HG03159 (cell line): ENCODE data around the gene MYOG.

Experiments
- ATAC-seq: cut with Tn5 transposase; IDR thresholded peaks from one replicate; pipeline ENCODE4 v1.9.1; 2021; ENCODE audit warnings: mild to moderate bottlenecking, moderate library complexity; ENCODE audit not compliant: unreplicated experiment

The MYOG gene

DNA sequence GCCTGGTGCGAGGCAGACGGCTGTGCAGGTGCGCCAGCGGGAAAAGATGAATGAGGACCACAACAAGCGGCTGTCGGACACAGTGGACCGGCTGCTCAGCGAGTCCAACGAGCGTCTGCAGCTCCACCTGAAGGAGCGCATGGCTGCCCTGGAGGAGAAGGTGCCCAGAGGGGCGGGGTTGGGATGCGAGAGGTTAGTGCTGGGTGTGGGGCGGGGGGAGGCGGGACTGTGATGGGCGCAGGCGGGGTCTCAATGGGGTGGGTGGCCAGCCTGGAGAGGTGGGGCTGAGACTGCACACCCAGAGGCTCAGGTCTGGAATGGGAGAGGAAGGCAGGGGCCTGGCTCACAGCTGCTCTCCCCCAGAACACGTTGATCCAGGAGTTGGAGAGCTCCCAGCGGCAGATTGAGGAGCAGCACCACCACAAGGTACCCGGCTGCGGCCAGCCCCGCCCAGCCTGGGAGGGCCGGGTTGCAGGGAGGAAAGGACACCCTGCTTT, 37.2 kb downstream of the MYOG start:
- no peak for ATAC-seq

DNA sequence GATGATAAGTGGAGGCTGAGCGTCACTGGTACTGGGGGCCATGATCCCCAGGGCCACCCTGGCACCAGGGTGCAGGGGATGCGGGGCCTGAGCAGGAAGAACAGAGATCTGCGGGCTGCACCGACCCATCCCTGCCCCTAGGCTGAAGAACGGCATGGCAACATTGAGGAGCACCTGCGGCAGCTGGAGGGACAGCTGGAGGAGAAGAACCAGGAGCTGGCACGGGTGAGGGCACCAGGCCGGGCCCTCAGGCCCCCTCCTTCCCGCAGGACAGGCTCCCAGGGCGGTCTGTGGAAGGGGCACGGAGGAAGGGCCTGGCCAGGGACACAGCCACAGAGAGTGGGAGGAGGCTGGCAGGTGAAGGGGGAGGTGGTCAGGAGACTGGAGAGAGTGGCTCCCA, 37.7 kb downstream of the MYOG start:
- ATAC-seq, result no peak

DNA sequence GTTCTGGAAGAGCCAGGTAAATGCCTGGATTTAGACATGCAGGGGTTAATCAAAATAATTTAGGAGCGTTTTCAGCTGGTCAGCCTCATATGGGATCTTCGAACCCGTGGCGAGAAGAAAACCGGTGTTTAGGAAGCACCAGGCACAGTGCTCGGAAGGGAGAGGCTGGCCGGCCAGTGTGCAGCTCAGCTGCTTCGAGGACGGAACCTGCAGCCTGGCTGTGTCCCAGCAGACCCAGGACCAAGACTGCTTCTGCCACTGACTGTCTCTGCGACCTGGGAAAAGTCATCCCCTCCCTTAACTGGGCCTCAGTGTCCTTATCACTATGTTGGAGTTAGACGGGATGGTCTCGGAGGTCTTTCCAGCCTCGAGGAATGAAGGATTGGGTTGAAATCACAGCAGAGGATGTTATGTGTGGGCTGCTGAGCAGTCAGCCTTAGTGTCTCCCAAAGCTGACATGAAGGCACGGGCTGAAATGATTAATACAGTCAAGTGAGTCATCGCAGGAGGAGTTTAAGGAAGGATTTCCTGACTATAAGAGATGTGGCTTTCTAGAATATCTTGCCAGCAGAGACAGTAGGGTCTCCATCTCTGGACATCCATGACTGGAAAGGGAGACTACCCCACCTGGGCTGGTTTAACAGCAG, 38.7 kb downstream of the MYOG start:
- no peak for ATAC-seq

DNA sequence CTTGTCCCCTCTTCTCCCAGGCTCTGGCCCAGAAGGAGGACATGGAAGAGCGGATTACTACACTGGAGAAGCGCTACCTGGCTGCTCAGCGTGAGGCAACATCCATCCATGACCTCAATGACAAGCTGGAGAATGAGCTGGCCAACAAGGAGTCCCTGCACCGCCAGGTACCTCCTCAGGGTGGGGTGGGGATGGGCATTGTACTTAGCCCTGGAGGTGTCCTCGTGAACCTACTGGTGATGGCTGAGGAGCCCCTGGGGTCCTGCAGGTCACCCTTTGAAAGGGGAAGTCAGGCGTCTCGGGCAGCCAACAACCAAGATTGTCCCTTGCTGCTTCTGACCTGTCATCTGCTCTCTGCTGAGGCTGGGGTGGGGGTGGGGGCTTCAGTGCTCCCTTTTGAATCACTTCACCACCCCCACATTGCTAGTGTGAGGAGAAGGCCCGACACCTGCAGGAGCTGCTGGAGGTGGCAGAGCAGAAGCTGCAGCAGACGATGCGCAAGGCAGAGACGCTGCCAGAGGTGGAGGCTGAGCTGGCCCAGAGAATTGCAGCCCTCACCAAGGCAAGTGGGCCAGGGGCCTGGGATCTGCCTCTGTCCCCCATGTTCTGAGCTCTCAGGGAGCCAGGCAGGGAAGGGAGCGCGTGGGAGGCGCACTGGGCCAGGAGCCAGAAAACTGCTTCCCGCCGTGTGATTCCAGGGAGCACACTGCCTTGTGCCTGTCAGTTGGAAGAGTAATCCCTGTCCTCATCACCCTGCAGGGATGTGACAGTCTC, 39.8 kb downstream of the MYOG start:
- no peak for ATAC-seq

DNA sequence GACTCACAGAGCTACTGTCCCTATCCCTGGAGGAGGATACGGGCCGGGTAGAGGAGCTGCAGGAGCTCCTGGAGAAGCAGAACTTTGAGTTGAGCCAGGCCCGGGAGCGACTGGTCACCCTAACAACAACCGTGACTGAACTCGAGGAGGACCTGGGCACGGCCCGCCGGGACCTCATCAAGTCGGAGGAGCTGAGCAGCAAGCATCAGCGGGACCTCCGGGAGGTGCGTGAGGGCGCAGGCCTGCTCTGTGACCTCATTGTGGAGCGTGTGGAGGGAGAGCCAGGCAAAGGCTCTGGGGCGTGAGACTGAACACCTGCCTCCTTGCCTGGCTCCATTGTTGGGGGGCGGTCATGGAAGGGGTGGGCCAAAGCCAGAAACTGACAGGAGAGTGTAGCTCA, 40.5 kb downstream of the MYOG start:
- ATAC-seq, result no peak

DNA sequence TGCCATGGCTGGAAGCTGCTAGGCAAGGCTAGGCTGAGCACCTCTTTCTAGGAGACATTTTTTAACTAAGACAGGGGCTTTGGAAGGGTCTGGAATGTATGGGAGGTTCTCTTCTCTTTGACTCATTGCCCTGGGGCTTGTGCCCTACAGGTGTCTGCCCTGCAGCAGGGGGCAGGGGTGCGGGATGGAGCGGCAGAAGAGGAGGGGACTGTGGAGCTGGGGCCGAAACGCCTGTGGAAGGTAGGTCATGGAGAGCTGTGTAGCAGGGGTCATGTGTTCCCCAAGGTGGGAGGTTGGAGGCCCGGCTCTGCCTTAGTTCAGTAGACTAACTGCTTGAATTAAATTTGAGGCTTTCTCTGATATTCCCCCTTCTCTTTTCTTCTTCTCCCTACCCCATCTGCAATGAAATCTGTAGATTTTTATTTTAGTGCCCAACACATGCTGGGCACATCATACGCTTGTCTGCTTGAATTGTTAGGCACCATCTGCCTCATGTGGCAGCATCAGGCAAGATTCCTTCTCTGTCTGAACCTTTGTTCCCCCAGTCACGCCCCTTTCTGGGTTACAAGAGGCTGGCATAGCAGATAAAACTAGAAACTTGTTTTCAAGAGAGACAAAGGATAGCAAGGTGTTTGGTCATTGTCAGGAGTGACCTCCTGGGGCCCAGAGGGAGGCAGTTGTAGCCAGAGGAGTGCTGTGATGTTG, 41.1 kb downstream of the MYOG start:
- no peak for ATAC-seq

DNA sequence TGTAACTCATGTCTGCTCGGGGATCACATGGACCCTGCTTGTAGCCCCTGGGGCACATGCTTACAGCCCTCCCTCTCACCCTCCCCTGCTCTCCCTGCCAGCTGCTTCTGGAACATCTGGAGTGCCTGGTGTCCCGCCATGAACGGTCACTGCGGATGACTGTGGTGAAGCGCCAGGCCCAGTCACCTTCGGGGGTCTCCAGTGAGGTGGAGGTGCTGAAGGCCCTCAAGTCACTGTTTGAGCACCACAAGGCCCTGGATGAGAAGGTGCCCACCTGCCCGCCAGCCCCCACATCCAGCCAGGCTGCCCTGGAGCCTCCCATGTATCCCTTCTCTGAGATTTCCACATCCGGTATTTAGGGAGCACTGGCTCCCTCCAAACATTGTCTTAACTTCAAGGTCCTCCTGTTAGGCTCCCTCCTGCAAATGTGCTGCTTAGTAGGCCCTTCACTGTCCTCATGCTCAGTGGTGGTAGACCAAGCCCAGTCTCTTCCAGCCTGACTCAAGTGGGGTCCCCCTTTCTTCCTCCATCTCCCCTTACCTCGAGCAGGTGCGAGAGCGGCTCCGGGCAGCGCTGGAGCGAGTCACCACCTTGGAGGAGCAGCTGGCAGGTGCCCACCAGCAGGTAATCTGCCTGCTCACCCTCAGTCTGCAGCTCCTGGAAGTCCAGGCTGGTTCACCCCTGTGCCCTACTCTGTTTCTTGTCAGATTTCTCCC, 41.8 kb downstream of the MYOG start:
- ATAC-seq, result no peak

DNA sequence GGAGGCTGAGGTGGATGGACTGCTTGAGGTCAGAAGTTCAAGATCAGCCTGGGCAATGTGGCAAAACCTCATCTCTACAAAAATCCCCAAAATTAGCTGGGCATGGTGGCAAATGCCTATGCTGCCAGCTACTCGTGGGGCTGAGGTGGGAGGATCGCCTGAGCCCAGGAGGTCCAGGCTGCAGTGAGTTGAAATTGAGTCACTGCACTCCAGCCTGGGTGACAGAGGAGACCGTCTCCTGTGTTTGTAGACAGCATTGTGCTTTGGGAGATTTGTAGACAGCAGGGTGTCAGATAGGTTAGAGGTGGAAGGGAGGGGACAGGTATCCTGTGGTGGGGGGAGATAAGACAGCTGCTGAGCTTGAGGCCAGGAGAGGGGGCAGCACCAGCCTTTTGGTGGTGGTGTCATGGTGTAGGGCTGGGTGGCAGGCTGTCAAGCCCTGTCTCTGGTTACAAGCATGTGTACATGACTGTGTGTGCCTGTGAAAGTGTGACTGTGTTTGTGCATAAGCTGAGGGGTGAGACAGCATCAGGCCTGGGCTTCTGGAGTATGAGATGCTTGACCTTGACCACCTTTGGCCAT, 44.4 kb downstream of the MYOG start:
- no peak for ATAC-seq

DNA sequence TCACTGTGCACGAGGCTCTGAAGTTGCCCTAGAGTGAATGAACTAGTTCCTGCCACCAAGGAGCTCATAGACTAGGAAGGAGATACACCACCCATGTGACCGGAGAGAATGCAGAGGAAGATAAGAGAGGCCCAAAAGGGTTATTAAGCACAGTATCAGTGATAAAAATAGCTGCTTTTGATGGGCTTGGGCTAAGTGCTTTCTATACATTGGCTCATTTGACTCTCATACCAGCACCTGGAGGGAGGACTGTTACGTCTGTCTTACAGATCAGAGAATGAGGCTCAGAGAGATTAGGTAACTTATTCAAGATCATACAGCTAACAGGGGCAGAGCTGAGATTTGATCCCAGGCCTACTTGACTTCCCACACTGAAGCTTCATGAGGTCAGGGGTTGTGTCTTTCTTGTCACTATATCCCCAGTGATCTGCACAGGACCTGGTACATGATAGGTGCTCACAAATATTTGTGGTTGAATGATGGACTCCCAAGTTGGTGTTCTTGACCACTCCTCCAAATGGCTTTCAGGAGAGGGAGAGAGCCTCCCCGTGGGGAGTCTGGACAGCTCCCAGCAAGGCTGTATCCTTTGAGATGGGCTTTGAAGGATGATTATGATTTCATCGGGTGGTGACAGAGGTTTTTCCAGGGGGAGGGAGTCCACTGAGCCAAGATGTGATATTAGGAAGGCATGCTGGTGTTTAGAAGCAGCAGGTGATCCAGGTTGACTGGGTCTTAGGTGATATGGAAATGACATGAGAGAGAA, 45.1 kb downstream of the MYOG start:
- no peak for ATAC-seq

DNA sequence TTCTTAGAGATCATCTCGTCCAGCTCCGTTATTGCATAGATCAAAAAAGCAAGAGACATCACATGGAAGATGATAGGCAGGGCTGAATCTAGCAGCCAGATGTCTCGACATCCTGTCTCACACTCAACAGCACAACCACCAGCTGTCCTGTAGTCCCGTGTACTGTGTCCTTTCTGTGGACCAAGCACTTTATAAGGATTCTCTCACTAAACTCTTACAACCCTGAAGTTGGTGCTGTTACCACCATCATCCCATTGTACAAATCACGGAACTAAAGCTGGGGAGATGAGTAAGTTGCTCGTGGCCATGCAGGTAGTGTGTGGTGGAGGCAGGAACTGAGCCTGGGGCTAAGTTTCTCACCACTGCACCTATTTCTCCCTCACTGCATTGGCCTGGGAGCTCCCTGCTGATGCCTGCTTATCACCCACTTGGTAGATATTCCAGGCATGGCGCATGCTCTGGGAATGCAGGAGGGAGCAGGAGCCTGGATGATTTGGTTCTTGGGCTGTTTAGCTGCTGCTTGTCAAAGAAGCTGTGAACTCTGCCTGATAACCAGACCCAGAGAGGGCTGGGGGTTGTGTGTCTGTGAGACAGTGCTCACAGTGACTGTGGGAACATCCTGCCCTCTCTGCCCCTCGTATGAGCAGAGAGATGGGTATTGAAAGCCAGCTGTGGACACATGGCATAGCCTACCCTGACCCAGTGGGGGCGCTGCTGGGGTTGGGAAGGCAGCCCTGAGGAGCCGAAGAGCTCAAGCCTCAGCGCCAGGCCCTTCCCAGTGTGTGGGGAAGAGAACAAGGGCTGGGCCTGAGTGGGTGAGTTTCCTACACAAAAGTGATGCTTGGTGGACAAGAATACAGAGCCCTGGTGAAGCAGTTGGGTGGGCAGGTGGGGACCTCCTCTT, 46.0 kb downstream of the MYOG start:
- no peak for ATAC-seq

DNA sequence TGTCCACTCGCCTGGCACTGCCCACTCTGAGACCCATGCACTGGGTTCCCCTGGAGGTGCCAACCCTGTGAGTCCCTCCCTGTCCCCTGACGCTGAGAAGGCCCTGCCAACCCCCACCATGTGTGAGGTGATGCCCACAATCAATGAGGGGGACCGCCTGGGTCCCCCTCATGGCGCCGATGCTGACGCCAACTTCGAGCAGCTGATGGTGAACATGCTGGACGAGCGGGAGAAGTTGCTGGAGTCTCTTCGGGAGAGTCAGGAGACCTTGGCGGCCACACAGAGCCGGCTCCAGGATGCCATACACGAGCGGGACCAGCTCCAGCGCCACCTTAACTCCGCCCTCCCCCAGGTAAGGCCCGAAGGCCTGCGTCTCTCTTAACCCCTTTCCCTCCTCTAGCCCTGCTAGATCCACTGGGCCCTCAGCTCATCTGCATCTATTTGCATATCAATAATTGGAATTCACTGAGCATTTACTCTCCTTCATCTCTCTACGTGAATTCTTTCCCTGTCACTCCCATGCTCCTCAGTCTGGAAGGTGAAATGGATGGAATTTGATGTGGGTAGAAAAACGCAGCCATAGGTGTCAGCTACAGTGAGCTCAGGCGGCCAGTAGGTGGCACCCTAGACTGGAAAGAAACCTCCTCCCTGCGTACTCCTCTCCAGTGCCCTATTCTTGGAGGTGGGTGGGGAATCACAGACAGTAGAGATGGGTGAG, 46.8 kb downstream of the MYOG start:
- ATAC-seq, result no peak

DNA sequence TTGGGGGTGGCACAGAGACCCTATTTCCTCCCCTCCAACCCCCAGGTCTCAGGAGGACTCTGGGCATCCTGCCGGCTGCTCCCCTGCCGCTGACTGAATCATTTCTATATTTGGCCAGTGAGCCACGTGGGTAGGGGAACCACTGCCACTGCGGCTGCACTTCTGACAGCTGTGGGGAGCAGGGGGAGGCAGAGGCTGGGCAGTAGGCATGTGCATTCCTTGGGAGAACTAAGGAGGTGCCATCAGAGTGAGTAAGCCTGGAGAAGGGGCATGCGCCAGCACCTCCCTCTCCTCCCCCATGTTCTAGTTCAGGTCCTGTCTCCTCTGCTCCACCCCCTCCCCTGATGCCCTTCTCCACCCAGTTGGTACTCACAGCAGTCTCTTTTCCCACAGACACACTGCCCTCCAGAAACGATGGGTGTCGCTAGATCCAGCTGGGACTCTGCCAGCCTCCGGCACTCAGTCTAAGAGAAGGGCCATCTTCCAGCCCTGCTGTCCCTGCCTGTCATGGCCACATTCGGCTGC, 47.5 kb downstream of the MYOG start:
- no peak for ATAC-seq

DNA sequence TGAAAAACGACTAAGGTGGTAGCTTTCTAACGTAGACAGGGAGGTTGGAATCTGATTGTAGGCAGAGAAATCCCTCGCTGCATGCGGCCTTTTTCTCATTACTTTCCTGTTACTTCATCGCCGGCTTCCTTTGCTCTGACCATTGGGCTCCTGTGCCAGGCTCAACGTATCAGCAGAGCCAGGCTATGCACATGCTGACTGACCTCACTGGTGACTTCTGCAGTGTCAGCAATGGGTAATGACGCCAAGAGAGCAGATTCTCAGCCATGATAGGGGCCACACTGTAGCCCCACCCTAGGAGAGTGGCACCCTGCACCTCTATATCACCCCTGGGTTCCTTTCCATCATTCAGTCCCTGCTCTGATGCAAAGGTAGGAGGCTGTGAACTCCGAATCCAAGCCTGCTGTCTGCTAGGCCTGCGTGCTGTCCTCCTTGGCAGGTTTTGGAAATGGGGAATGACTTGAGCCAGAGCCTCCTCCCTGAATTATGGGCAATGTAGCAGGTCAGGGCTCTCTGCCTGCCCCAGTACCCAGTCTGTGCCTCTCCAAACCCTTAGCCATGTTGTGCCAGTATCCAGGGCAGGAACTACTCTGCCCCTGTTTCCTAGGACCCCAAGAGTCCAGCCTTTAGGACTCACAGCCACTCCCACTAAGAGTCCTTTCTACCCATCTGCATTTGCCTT, 48.2 kb downstream of the MYOG start:
- no peak for ATAC-seq

DNA sequence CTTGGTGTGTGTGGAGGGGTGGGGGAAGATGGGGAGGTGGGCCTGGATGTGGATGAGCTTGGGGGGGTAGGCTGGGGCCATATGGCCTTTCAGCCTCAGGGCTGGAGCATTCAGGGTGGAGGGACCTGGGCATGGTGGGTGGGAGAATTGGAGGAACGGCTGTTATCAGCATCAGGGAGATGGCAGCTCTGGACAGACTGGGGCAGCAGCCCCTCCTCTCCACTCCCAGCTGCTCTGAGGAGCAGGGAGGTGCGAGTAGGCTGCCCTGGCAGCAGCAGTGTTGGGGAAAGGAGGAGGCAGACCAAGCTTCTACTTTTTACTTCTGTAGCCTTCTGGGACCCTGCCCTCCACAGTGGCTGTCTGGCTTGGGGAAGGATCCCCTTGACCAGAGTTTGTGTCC, 49.3 kb downstream of the MYOG start:
- ATAC-seq, result no peak

DNA sequence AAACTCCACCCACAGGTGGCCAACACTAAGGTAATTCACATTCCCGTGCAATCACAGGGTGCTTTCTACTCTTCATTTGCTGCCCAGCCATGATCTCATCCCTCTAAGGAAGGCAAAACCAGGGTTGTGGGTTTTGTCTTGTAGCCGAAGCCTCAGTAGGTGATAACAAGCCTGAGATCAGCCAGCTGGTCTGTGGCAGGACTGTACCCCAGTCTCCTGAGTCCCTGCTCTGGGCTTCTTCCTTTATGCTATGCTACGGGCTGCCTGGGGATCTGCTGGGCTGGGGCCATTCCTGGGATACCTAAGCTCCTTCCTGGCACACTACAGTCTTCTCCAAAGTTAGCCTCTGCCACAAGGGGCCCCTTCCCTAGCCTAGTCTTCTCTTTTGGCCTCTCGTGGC, 49.7 kb downstream of the MYOG start:
- no peak for ATAC-seq

DNA sequence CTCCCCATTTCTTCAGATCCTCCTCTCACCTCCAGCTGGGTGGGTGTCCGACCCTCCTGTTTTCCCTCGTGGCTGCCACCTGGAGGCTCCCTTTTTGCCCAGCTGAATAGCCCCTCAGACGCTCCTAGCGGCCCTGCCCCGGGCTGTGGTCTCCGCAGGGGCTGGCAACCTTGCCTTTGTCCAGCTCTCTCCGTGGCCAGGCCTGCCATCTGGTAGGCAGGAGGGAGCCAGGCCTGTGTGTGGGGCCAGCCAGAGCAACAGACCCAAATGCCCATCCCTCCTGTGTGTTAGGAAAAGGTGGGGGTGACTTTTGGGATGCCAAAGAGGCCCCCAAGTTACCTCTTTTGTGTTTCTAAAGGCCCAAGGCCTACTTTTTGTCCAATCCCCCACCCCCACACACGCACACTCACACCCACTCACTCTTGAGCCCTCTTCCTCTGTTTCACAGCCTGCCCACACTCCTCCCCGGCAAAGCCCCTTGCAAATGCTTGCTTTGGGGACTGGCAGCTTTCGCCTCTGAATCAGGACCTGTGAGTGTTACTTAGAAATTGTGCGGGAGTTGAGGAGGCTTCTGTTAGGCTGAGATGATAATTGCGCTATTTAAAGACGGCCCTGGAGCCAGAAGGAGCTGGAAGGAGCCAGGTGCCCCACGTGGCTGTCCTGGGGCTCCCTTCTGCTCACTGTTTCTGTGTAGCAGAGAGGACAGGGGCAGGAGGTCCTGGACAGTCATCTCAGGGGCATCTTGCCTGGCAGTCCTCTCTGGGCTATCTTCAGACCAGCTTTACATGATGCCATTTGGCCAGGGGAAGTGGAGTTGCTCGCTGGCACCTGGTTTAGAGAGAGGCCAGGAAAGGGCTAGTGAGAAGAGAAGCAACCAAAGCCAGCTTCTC, 50.5 kb downstream of the MYOG start:
- no peak for ATAC-seq
